ENCODE data around the gene GATA5.
A peak's percentile ranks its signal among the peaks of the same experiment; 100 is the strongest.

Gene GATA5

DNA sequence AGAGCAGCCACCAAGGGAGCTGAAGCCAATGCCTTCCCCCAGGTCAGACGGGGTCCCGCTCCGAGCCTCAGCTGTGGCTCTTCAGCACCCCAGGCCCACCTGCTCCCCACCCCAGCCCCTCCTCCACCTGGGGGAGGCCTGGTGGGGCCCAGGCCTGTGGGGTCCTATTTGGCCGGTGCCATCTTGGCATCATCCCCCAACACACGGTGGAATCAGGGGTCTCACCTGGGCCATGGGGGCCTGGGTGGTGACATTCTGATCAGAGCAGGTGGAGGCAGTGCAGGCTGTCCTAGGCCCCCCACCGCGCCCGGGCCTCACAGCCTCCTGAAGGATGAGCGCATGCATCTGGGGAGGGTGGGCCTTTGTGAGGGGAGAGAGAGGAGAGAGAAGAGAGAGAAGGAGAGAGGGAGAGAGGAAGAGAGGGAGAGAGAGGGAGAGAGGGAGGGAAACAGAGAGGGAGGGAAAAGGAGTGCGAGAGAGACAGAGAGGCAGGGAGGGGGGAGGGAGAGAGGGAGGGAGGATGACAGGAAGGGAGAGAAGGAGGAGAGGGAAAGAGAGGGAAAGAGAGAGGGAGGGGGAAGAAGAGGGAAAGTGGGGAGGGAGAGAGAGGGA lies 24.5 kb downstream of the GATA5 start:
- DNase-seq = no peak

DNA sequence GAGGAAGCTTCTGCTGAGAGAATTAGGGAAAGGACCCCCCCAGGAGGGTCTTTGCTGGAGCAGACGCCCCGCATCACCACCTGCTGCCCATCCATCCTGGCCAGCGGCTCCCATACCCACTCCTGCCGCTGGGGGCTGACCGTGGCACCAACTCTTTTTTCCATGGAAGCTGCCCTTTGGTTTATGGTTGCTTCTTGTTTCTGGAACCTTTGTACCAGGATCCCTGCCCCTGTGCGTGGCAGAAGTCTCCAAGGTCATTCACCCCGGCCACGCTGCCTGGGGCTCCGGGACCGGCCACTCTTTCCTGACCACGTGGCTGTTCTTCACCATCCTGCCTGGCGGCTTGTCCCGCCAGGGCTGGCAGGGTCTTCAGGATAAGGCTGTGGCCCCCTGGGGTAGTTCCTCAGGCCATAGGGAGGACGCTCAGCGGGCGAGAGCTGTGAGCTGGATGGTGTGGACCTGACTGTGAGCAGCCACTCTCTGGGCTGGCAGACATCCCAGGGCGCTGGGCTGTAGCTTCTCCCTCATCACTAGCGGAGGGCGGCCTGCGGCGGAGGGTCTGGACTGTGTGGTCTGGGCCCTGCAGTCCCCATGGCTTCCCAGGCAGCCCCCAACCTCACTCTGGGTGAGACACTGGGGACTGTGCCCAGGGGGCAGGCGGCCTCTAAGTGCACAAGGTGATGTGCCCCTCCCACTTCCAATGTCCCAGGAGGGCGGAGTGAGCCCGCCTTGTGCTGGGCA lies 25.7 kb downstream of the GATA5 start:
- DNase-seq = no peak

DNA sequence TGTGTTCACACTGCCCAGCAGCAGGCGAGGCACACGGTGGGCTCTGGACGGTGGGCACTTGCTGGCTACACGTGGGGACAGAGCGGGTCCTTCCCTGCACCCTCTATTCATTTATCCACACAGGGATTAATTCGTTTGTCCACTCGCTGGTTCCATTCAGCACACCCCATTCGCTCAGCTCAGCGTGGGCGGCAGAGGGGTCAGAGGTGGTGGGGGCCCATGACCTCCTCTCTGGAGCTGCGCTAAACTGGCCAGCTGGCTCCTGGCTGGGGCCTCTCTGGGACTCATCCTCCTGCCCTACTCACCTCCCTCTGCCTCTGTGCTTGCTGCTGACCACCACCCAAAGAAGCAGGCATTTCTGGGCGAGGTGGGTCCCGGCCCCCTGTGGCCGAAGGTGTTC lies 27.0 kb downstream of the GATA5 start:
- no peak for DNase-seq

DNA sequence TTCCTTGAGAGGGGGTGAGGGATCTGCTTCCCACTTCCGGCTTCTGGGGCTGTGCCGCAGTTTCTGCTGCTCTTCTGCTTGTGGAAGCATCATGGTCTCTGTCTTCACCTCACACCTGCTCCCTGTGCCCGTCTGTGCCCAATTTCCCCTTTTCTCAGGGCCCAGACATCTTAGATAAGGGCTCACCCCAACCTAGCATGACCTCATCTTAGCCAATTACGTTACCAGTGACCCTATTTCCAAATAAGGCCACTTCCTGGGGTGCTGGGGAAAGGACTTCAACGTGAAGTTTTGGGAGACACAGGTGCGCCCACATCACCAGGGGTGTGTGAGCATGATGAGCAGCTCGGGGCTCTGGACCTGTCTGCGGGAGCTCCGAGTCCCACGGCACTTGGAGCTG lies 27.8 kb downstream of the GATA5 start:
- DNase-seq = no peak

DNA sequence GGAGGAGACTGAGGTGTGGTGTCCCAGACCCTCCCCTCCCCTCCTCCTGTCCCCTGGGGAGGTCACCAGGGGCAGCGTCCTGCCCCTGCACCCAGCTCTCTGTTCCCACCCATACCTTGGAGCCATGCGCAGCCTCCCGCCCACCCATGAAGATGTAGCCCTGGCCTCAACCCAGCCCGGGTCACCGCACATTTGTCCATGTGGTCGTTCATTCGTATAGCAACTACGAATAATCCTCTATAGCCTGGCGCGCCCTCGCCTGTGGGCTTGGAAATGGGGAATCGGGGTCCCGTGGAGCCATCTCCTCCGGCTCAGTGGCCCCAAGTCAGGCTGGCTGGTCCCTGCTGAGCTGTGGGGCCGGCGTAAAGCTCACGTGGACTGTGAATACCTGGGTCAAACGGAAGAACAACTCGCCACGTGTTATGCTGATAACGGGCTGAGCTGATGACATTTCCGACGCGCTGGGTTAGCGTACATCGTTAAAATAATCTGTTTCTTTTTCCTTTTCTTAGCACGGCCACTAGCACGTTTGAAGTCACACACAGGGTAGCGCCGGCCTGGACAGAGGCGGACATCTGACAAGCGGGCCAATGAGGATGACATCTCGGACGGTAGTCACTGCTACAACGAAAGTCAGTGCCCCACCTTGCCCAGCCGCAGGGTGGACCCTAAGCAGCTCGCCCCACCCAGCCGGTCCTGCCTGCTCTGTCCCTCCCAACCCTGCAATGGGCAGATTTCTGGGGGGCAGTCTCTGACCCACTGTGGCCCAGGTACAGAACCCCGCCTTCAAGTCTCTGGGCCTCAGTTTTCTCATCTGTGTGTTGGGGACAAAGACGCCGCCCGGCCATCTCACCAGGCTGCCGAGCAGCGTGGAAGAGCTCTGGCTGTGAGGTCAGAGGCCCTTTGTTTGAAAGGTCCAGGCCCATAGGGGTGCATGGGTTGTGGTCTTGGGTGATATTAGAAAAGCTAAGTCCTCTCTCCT lies 28.6 kb downstream of the GATA5 start:
- no peak for DNase-seq

DNA sequence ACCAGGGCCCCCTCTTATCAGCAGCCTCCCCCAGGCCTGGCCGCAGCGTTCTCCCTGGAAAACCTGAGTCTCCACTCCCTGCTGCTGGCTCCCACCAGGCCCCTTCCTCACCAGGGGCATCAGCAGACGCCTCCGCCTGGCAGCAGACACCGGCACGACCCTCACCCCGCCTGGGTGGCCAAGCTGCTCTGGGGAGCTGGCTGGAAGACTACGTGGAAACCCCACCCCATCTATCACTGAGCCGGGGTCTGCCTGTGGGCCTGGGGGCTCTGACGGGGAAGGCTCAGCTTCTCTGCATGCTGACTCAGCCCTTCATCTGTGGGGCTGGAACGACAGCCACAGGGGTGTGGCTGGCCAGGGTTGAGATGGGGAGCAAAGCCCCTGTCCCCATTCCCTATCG lies 29.3 kb downstream of the GATA5 start:
- DNase-seq = no peak

DNA sequence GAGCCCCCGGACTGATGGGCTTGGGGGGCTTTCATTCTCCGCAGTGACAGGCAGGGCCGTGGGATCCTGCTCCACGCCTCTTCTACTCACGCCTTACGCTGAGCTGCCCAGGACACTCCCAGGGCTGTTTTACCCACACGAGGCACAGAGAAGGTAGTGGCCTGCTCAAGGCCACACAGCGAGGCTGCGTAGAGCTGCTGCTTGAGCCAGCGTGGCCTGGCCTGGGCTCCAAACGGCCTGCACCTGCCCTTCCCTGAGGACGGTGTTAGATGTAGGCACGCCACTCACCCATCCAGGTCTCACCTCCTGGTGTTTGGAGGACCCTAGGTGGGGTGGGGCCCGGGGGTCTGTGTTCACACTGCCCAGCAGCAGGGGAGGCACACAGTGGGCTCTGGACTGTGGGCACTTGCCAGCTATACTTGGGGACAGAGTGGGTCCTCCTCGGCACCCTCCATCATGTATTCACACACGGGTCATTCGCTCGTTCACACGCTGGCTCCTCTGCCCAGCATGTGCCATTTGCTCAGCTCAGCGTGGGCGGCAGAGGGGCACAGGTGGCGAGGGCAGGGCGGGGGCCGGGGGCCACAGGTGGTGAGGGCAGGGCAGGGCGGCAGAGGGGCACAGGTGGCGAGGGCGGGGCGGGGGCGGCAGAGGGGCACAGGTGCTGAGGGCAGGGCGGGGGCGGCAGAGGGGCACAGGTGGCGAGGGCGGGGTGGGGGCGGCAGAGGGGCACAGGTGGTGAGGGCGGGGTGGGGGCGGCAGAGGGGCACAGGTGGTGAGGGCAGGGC lies 30.0 kb downstream of the GATA5 start:
- DNase-seq = no peak

DNA sequence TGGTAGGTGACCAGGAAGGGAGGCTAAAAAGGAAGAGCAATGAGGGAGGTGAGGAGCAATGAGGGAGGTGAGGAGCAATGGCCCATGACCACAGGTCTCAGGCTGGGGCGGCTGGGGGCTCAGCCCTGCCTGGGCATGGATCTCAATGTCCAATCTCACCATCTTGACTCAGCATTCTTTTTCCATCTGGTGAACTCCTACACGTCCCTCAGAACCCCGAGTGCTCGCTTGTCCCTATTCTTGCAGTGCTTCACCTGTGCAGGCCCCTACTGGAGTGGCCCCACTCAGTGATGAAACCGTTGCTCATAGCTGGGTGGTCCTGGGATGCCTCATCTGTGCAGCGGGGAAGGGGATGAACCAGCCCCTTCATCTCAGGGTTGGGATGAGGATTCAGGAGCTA lies 31.5 kb downstream of the GATA5 start:
- no peak for DNase-seq

DNA sequence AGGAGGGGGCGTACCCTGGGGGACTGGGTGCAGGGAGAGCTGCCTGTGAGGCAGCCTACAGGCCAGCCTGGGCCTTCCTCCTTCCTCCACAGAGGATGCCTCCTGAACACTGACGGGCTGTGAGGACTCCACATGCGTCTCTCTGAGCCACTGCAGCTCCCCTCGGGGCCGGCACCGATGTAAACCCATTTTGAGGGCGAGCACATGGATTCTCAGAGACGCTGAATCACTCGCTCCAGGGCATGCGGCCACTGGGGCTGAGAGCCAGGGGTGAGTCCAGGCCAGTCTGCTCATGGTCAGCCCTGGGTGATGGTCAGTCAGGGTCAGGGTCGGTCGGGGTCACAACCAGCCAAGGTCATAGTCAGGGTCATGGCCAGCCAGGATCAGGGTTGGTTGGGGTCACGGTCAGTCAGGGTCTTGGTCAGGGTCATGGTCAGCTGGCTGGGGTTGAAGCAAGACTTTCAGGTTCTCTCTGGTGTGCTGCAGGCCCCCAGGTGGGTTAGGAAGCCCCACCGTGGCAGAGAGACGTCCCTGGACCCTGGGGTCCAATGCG lies 33.7 kb downstream of the GATA5 start:
- DNase-seq = no peak

DNA sequence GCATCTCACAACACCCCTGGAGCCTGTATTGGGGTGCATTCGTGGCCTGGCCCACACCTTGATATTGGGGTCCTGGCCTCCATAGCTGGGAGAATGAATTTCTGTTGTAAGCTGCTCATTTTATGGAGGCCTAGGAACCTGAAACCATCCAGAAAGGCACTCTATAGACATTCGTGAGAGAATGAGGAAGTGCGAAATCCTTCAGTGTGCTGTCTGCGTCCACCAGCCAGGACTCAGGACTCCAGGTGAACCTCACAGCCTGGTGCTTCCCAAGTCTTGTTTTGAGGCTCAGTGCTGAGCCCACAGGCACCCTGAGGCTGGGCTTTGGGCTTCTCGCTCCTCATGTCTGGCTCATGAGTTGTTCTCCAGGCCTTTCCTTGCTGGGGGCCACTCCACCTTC lies 36.6 kb downstream of the GATA5 start:
- no peak for DNase-seq

DNA sequence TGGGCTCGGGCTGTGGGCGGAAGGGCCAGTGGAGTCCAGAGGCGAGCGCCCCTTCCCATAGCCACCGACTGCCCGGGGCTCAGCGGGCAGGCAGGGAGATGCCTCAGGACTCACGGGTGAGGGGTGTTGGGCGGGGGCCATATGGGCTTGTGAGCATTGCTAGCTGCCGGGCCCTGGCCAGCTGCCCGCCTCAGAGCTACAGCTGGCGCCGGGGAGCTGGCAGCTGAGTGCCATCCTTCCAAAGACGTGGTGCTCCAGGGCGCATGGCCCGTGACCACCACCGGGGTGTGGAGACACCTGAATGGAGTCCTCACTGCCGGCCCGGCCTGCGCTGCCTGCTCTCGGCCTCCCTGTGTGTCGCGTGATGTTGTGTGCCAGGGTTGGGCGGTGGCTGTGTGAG lies 37.9 kb downstream of the GATA5 start:
- DNase-seq = no peak

DNA sequence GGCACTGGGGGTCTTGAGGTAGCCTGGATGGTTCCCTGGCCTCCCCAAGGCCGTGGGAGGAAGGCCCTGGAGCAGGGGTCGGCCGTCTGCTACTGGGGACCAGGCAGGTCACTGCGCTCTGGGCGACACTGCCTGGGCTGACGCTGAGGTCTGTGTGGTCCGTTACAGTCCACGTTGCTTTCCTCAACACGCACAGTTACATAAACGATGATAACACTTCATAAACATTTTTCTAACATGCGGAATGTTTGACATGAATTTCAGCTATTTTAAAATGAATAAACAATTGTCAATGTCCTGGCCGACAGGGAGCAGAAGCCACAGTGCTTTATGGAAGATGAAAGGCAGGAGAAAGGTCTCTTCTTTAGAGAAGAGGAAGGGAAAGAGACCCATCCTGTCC lies 38.3 kb downstream of the GATA5 start:
- no peak for DNase-seq

DNA sequence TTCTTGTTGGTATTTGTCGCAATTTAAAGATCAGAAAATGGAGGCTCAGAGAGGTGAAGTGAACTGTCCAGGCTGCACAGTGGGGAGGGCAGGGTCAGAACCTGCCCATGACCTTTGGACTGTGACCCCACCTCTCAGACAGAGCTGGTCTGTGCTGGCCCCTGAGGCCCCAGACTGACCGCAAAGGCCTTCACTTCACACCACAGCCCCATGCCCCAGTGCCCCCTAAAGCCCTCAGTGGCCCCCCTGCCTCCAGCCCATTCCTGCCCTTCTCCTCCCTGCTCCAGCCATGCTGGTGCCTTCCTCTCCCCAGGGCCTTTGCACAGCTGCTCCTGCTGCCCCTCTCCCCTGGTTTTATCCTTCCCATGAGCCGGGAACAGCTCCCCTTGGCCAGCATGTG lies 39.1 kb downstream of the GATA5 start:
- DNase-seq = no peak

DNA sequence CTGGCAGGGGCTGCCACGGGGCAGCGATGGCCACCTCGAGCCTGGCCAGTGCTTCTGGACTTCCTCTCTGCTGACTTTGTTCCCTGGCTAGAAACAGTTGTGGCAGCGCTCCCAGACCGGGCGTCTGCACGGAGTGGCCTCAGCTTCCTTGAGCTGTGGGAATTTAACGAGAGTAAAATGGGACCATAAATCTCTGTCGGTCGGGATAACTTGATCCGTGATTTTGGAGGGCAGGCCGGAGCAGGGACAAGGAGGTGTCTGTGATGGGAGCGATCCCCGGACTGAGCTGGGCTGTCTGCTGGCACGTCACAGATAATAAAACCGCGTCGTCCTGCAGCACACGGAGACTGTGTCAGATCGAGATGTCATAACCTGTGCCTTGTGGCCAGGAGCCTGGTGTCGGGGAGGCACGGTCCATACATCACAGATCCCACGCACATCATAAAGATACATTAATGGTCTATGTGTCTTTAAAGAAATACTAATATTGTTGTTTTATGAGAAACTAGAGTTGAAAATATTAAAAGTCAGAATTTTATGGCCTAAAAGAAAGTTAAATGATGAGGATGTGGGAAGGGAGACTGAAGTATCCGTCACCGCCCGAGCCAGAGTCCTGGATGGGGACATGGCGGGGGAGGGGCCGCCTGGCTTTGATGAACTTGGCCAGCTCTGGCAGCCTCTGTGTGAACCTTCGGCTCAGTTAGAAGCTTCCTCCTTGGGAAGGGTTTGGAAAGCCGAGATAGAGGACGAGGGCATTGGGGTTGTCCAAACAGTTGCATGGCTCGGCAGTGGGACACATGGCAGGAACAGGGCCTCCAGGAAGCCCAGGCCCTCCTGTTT lies 41.9 kb downstream of the GATA5 start:
- DNase-seq = peak; percentile 66

DNA sequence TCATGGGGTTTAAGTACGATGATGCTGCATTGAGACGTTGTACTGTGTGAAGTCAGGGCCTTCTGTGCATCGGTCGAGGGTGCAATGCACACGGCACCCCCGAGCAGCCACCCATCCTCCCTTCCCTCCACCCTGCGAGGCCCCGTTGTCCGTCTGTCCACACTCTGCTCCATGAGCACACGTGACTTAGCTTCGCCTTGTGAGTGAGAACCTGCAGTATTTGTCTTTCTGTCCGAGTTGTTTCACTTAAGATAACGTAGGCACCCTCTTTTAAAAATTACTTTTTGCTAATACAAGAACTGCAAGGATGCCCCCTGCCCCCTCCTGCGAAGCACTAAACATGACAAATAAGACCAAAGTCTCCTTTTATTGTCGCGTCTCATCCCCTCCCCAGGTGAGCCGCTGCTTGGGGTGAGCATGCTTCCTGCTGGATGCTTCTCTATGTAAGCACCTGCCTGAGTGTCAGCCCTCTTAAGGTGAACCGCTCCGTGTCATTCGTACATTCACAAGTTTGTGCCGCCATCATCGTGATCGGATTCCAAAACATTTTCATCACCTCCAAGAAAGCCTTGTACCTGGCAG lies 44.8 kb downstream of the GATA5 start:
- DNase-seq = no peak

DNA sequence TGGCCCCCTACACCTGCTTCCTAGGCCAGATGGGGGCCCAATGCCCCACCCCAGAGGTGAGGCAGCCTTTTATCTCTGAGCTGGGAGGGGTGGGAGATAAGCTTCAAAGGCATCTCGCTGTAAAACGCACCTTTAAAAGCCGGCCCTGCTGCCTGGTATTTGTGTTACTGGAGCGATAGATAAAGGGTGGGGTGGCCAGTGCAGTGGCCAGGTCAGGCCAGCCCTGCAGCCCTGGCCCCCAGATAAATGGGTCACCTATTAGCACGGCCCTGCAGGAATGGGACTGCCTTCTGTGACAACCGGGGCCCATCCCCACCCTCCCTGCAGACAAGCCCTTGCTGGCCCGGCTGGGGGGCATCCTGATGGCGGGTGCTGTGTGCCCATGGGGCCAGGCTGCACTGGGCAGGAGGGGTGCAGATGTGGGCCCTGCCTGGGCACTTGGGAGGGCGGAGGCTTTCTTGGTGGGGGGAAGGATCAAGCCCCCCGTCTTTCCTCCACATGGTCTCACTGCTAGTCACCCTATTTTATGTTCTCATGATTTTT lies 45.4 kb downstream of the GATA5 start:
- DNase-seq = no peak

DNA sequence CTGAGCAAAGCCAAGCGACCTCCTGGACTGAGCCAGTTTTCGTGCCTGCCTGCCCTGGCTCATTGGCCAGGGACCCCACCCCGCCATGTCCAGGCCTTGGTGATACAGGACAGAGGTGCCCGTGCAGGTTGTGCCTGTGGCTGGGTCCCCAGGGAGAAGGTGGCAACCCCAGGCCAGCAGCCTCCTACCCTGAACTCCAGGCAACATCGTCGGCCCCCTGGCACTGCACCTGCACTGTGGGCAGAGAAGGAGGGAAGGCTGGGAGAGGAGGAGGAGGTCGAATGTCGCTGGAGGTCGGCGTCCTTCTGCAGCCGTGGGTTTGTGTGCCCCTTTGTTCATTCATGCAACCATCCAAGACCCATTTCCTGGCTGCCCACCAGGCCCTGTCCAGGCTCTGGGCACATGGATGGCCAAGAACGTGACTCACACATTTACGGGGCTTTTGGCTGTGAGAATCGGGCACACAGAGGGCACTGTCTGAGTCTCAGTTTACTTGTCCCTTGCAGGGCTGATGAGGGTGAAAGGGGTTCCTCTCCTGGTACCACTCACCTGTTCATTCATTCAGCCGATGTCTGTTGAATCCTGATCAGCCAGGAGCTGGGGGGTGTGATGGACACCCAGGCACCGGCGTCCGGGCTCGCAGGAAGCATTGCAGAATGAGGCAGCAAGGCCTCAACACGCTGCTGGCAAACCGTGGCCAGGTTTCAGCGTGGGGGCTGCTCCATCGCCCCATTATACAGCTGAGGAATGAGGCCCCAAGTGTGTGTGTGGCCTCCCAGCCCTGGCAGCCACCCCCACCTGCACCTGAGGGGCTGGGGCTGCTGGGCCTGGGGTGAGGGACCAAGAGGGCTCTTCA lies 46.1 kb downstream of the GATA5 start:
- no peak for DNase-seq

DNA sequence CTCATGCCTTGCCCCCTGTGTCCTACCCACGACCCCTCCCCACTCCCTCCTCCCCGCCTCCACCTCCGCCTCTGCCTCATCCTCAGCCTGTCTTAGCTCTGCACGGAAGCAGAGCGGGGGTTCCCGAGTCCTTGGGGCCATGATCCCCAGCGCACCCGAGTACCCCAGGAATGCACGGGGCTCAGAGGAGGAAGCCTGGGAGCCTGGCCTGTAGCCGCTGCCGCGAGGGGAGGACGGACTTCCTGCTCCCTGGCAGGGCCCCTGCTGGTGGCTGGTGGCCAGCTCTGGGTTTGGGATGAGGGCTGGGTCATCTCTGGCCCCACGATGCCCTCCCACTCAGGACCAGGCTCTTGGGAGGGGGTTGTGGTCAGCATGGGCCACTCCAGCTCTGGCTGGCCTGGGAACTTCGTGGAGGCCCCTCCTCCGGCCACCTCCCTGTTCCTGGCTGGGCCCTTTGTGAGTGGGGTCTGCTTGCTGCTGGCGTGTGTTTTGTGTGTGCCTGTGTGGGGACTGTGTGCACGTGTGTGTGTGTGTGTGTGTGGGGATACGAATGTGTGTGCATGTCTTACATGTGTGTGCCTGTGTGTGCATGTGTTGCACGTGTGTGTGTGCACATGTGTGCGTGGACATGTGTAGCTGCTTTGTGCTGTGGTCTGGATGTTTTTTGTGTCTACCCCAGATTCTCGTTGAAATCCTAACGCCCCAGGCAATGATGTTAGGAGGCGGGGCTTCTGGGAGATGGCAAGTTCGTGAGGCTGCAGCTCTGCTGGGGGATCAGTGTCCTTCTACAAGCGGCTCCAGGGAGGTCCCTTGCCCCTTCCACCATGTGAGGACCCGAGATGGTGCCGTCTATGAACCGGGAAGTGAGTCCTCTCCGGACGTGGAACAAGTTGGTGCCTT lies 47.1 kb downstream of the GATA5 start:
- DNase-seq = no peak

DNA sequence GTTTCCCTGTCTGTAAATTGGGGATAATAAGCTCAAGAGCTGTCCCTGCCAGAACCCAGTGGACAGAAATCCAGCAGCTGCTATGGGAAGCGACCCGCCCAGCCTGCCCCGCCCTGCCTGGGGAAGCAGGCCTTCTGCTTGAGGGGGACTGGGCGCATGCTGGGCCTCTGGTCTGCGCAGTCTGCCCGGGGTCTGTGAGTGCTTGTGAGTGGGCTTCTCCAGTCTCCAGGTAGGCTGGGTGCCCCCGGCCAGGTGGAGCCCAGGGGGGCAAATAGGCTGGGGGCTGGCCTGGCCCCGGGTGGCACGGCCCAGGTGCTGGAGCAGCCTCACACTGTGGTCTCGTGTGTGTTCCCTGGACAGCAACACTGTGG lies 47.8 kb downstream of the GATA5 start:
- DNase-seq = no peak
